Measurements from ENCODE around the gene PDE9A. TPM values are rescaled to one million over a fixed set of nuclear protein-coding genes. Genes with fewer than 3 reads are reported as not detected.

PDE9A gene
- total and polyA plus RNA-seq, 2 donors (not counting 1 experiment from before 2014, with no cell fraction given): 0.34 to 5.8 TPM

GRCh38 chr21:42695697-42696380, 42.4 kb downstream of the PDE9A start:
- Histone ChIP-seq H3K27me3 (replicated peaks in 1 of 4; ENCODE audit: control extremely low read depth in 1 of 4, control insufficient read depth in 3 of 4, insufficient read depth in 4 of 4, low read length in 3 of 4) (no peaks in the 10 kb centered on the region), H3K27ac (ENCODE audit: low read length in 2 of 2) (no peak overlapping the region), H3K9me3 (ENCODE audit: control extremely low read depth in 1 of 3, control insufficient read depth in 2 of 3, insufficient read depth in 1 of 3, low read length in 2 of 3) (peaks cover 0 to 3% (median 0%) of the 10 kb centered on the region in 3 donors), H3K36me3 (replicated peaks in 1 of 2; ENCODE audit: control extremely low read depth in 1 of 2, control insufficient read depth in 1 of 2, extremely low read depth in 1 of 2, insufficient read depth in 2 of 2, low read length in 1 of 2) (no peaks in the 10 kb centered on the region), H3K4me1 (ENCODE audit: control insufficient read depth in 2 of 2, insufficient read depth in 2 of 2, low read length in 2 of 2) (no peaks in the 10 kb centered on the region), H3K79me2 (ENCODE audit: control insufficient read depth, insufficient read depth, low read length) (no peaks in the 10 kb centered on the region), H3K4me2 (replicated peaks; ENCODE audit: low read depth, low read length, poor library complexity, severe bottlenecking) (no peak overlapping the region), H4K20me1 (ENCODE audit: control insufficient read depth, insufficient read depth, low read length, poor library complexity, severe bottlenecking) (no peaks in the 10 kb centered on the region), H3K9ac (ENCODE audit: low read length) (no peak overlapping the region), H3K4me3 (ENCODE audit: control extremely low read depth in 1 of 5, extremely low read depth in 1 of 5, insufficient read depth in 1 of 5, low read depth in 2 of 5, low read length in 4 of 5) (no peak overlapping the region), H2AFZ (ENCODE audit: insufficient read depth, low read depth, low read length, poor library complexity, severe bottlenecking) (no peak overlapping the region)
- ChIA-PET CTCF (no interaction called here), POLR2A (no interaction called here)
- DNase-seq: no peak
- Mint-ChIP-seq H3K27me3 (peaks cover 6% of the 10 kb centered on the region), H3K4me1 (no peaks in the 10 kb centered on the region), H3K4me3 (no peak overlapping the region), H3K27ac (no peak overlapping the region), H3K9me3 (ENCODE audit: insufficient read depth) (no peaks in the 10 kb centered on the region)
- ATAC-seq (ENCODE audit: low read depth): no peak
- 81% methylated on average over 5 of the region's 9 CpGs for WGBS (ENCODE audit: insufficient coverage)
- intact Hi-C loops (cut with micrococcal nuclease): no loop called here
- TF ChIP-seq EZH2 (IDR thresholded peaks at IDR 0.05; ENCODE audit: borderline replicate concordance, insufficient read depth, low read depth, low read length, poor library complexity, severe bottlenecking) (no peak), CTCF (IDR thresholded peaks at IDR 0.05) (no peak)

GRCh38 chr21:42696501-42697040, 43.1 kb downstream of the PDE9A start:
- no peak for ATAC-seq (ENCODE audit: low read depth)
- H3K27me3 ChIP-seq (replicated peaks in 1 of 4; ENCODE audit: control extremely low read depth in 1 of 4, control insufficient read depth in 3 of 4, insufficient read depth in 4 of 4, low read length in 3 of 4): no peaks in the 10 kb centered on the region
- H3K27ac Mint-ChIP-seq: no peak overlapping the region
- no peak overlapping the region for H3K9ac ChIP-seq (ENCODE audit: low read length)
- WGBS (ENCODE audit: insufficient coverage): 96% methylated on average over 8 of the region's 9 CpGs
- CTCF ChIA-PET: no interaction called here
- H3K4me3 ChIP-seq (ENCODE audit: control extremely low read depth in 1 of 5, extremely low read depth in 1 of 5, insufficient read depth in 1 of 5, low read depth in 2 of 5, low read length in 4 of 5): no peak overlapping the region
- H3K4me2 ChIP-seq (replicated peaks; ENCODE audit: low read depth, low read length, poor library complexity, severe bottlenecking): no peak overlapping the region
- DNase-seq: no peak
- POLR2A ChIA-PET: no interaction called here
- no peak overlapping the region for H2AFZ ChIP-seq (ENCODE audit: insufficient read depth, low read depth, low read length, poor library complexity, severe bottlenecking)
- no peaks in the 10 kb centered on the region for H3K79me2 ChIP-seq (ENCODE audit: control insufficient read depth, insufficient read depth, low read length)
- no peaks in the 10 kb centered on the region for H3K4me1 Mint-ChIP-seq
- H3K4me3 Mint-ChIP-seq: no peak overlapping the region
- H3K9me3 Mint-ChIP-seq (ENCODE audit: insufficient read depth): no peaks in the 10 kb centered on the region
- H3K27me3 Mint-ChIP-seq: peaks cover 6% of the 10 kb centered on the region
- no peaks in the 10 kb centered on the region for H3K4me1 ChIP-seq (ENCODE audit: control insufficient read depth in 2 of 2, insufficient read depth in 2 of 2, low read length in 2 of 2)
- no peak overlapping the region for H3K27ac ChIP-seq (ENCODE audit: low read length in 2 of 2)
- H3K9me3 ChIP-seq (ENCODE audit: control extremely low read depth in 1 of 3, control insufficient read depth in 2 of 3, insufficient read depth in 1 of 3, low read length in 2 of 3): peaks cover 0 to 3% (median 0%) of the 10 kb centered on the region in 3 donors
- no peak for TF ChIP-seq EZH2 (IDR thresholded peaks at IDR 0.05; ENCODE audit: borderline replicate concordance, insufficient read depth, low read depth, low read length, poor library complexity, severe bottlenecking)
- no peak for TF ChIP-seq CTCF (IDR thresholded peaks at IDR 0.05)
- intact Hi-C loops (cut with micrococcal nuclease): no loop called here
- H4K20me1 ChIP-seq (ENCODE audit: control insufficient read depth, insufficient read depth, low read length, poor library complexity, severe bottlenecking): no peaks in the 10 kb centered on the region
- H3K36me3 ChIP-seq (replicated peaks in 1 of 2; ENCODE audit: control extremely low read depth in 1 of 2, control insufficient read depth in 1 of 2, extremely low read depth in 1 of 2, insufficient read depth in 2 of 2, low read length in 1 of 2): no peaks in the 10 kb centered on the region
